BE2C (cell line): ENCODE data around the gene BRD4.

Source experiments
- DNase-seq: peaks from one replicate; pipeline ENCODE4 v3.0.0-alpha.2; 2020
- H3K27me3 ChIP-seq: fragments of 250-450 bp; sonication (Bioruptor Pico); 2 replicates; pipeline ENCODE4 v1.5.1; 2020; ENCODE audit warnings: mild to moderate bottlenecking
- H3K36me3 ChIP-seq: fragments of 250-450 bp; sonication (Bioruptor Pico); 2 replicates; pipeline ENCODE4 v1.5.1; 2020; ENCODE audit warnings: mild to moderate bottlenecking
- H3K4me1 ChIP-seq: fragments of 250-450 bp; sonication (Bioruptor Pico); 2 replicates; pipeline ENCODE4 v1.5.1; 2020
- H3K4me3 ChIP-seq: 2 replicates; pipeline ENCODE4 v1.5.1; 2011; ENCODE audit warnings: low read depth, low read length
- H3K9me3 ChIP-seq: fragments of 250-450 bp; sonication (Bioruptor Pico); 2 replicates; pipeline ENCODE4 v1.5.1; 2020
- CTCF ChIP-seq: IDR thresholded peaks from 2 replicates; pipeline ENCODE4 v1.5.1; 2012; ENCODE audit warnings: mild to moderate bottlenecking, low read depth, low read length

Gene BRD4

GRCh38 chr19:15289673-15290072, 42.7 kb downstream of the BRD4 start:
- Histone ChIP-seq H3K4me3 (no peak overlapping the region), H3K4me1 (peaks cover 41% of the 10 kb centered on the region), H3K36me3 (no peaks in the 10 kb centered on the region), H3K27me3 (no peaks in the 10 kb centered on the region), H3K9me3 (no peaks in the 10 kb centered on the region)
- no peak for TF ChIP-seq CTCF
- DNase-seq, result no peak

- Histone ChIP-seq H3K4me1 (peaks cover 41% of the 10 kb centered on the region), H3K36me3 (no peaks in the 10 kb centered on the region), H3K27me3 (no peaks in the 10 kb centered on the region), H3K4me3 (no peak overlapping the region), H3K9me3 (no peaks in the 10 kb centered on the region)
- peak; percentile 85 for DNase-seq
- peak; percentile 31; the same call in 1 of the 2 replicates for TF ChIP-seq CTCF
Measured at GRCh38 chr19:15288146-15288963, 44.0 kb downstream of the BRD4 start.

GRCh38 chr19:15287496-15287895, 44.8 kb downstream of the BRD4 start:
- H3K27me3 ChIP-seq, result no peaks in the 10 kb centered on the region
- no peaks in the 10 kb centered on the region for H3K9me3 ChIP-seq
- no peak for TF ChIP-seq CTCF
- H3K4me1 ChIP-seq, result peaks cover 37% of the 10 kb centered on the region
- no peak overlapping the region for H3K4me3 ChIP-seq
- no peaks in the 10 kb centered on the region for H3K36me3 ChIP-seq
- no peak for DNase-seq

- no peak for TF ChIP-seq CTCF
- Histone ChIP-seq H3K36me3 (no peaks in the 10 kb centered on the region), H3K27me3 (no peaks in the 10 kb centered on the region), H3K4me3 (no peak overlapping the region), H3K9me3 (no peaks in the 10 kb centered on the region), H3K4me1 (peaks cover 37% of the 10 kb centered on the region)
- DNase-seq, result no peak
Measured at GRCh38 chr19:15286688-15287365, 45.5 kb downstream of the BRD4 start.

- Histone ChIP-seq H3K4me1 (peaks cover 40% of the 10 kb centered on the region), H3K27me3 (no peaks in the 10 kb centered on the region), H3K9me3 (no peaks in the 10 kb centered on the region), H3K36me3 (no peaks in the 10 kb centered on the region), H3K4me3 (no peak overlapping the region)
- no peak for DNase-seq
- no peak for TF ChIP-seq CTCF
Measured at GRCh38 chr19:15285896-15286591, 46.3 kb downstream of the BRD4 start.
